Amygdala (tissue), 56 donors: ENCODE measurements around the gene CD163L1.
"Not testable (repeated sequence)": the region's sequence is repeated elsewhere in the genome, so short reads cannot be mapped to it uniquely, and the experiment has no call there.

Experiments
- DNase-seq, 56 donors: peaks; one replicate each; lab custom pipeline; 2025; lab: John Stamatoyannopoulos, UW

The CD163L1 gene

DNA sequence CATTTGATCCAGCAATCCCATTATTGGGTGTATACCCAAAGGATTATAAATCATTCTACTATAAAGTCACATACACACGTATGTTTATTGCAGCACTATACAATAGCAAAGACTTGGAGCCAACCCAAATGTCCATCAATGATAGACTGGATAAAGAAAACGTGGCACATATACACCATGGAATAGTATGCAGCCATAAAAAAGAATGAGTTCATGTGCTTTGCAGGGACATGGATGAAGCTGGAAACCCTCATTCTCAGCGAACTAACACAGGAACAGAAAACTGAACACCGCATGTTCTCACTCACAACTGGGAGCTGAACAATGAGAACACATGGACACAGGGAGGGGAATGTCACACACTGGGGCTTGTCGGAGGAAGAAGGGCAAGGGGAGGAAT lies 106.2 kb downstream of the CD163L1 start:
- not testable (repeated sequence) for DNase-seq

GRCh38 chr12:7327918-7328317 lies 116.0 kb downstream of the CD163L1 start:
- DNase-seq, result no peak

GRCh38 chr12:7324176-7324575 lies 119.8 kb downstream of the CD163L1 start:
- no peak for DNase-seq

GRCh38 chr12:7322599-7322998 lies 121.4 kb downstream of the CD163L1 start:
- no peak for DNase-seq

GRCh38 chr12:7321624-7322023 lies 122.3 kb downstream of the CD163L1 start:
- no peak for DNase-seq

DNA sequence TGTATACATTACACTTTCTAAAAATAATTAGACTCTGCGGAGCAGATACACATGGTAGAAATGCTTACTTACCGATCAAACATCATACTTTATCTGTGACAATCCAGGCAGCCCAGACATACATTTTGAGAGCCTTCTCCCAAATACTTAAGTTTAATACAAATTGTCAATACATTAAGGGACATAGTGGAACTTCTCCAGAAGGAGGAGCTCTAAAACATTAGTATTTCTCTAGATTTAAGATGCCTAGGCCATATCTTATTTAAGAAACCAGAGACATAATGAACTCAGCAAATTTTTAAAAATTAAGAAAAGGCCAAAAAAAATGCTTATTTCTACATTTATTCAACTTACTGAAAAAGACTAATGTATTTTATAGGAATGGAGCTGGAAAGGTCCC lies 124.0 kb downstream of the CD163L1 start:
- no peak for DNase-seq

DNA sequence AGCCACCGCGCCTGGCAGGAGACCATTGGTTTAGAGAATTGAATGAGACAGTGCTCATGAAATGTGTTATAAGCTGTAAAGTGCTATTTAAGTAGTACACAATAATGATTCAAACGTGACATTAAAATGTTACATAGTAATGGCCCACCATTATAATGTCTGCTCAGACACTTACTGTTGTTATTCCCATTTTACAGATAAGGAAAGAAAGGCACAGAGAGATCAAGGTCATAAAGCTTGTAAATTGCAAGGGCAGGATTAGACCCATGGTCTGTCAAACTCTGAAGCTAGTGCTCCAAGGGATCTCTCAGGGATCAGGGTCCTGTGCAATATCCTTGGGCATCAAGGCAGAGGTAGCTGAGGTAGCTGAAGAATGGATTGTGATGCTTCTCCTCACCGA lies 133.9 kb downstream of the CD163L1 start:
- DNase-seq, result no peak
